HEK293 (cell line): ENCODE measurements around the gene CDC42SE1.
A peak's percentile ranks its signal among the peaks of the same experiment; 100 is the strongest.

Experiments
- CTCF ChIA-PET: fragments of 350-600 bp; formaldehyde crosslinking; extraction: SDS; loops from one replicate; lab custom pipeline; 2021; ENCODE audit warnings: antibody characterized with exemption; lab: Yijun Ruan, JAX
- POLR2A ChIA-PET: fragments of 300-600 bp; formaldehyde crosslinking; extraction: SDS; loops from one replicate; lab custom pipeline; 2020; ENCODE audit warnings: antibody characterized with exemption, inconsistent platforms; lab: Yijun Ruan, JAX
- H3K27ac ChIP-seq: fragments of 200-500 bp; sonication (Bioruptor generic); 2 replicates; pipeline ENCODE4 v1.5.1; 2014; ENCODE audit warnings: low read depth, low read length, control low read depth, inconsistent platforms; ENCODE audit errors: extremely low read depth
- H3K36me3 ChIP-seq, 2 experiments: fragments of 200-500 bp in 1 of 2; sonication (Bioruptor generic) in 1 of 2; 1 replicate in 1 of 2; 2 replicates in 1 of 2; pipeline ENCODE4 v1.5.1; 2014 to 2017; ENCODE audit warnings: inconsistent platforms in 2 of 2, low read length in 2 of 2; ENCODE audit not compliant: control insufficient read depth in 2 of 2, insufficient read depth in 1 of 2
- H3K4me1 ChIP-seq: fragments of 200-500 bp; sonication (Bioruptor generic); 2 replicates; pipeline ENCODE4 v1.5.1; 2014; ENCODE audit warnings: mild to moderate bottlenecking, low read length, inconsistent platforms; ENCODE audit not compliant: control insufficient read depth, insufficient read depth
- H3K4me3 ChIP-seq: 2 replicates; pipeline ENCODE4 v1.5.1; 2011; ENCODE audit warnings: low read depth, mild to moderate bottlenecking, control low read depth, low read length, moderate library complexity
- H3K9me3 ChIP-seq: fragments of 200-500 bp; sonication (Bioruptor generic); 2 replicates; pipeline ENCODE4 v1.5.1; 2014; ENCODE audit warnings: low read depth, low read length, inconsistent platforms; ENCODE audit not compliant: control insufficient read depth, insufficient read depth
- GLIS1 ChIP-seq: fragments of 450-650 bp; formaldehyde crosslinking; IDR thresholded peaks from 2 replicates; pipeline ENCODE4 v1.5.1; 2016; ENCODE audit warnings: missing biosample characterization, missing genetic modification characterization
- GLIS2 ChIP-seq: fragments of 450-650 bp; formaldehyde crosslinking; IDR thresholded peaks from 2 replicates; pipeline ENCODE4 v1.5.1; 2016; ENCODE audit warnings: missing biosample characterization, missing genetic modification characterization
- KLF8 ChIP-seq: fragments of 450-650 bp; formaldehyde crosslinking; IDR thresholded peaks from 2 replicates; pipeline ENCODE4 v1.5.1; 2016; ENCODE audit warnings: missing biosample characterization, missing genetic modification characterization
- KLF9 ChIP-seq: fragments of 450-650 bp; formaldehyde crosslinking; IDR thresholded peaks from 2 replicates; pipeline ENCODE4 v1.5.1; 2016; ENCODE audit warnings: missing biosample characterization, missing genetic modification characterization, low read depth
- PATZ1 ChIP-seq: fragments of 450-650 bp; formaldehyde crosslinking; IDR thresholded peaks from 2 replicates; pipeline ENCODE4 v1.5.1; 2016; ENCODE audit warnings: missing biosample characterization, missing genetic modification characterization
- SP2 ChIP-seq: fragments of 450-650 bp; formaldehyde crosslinking; IDR thresholded peaks from 2 replicates; pipeline ENCODE4 v1.5.1; 2016; ENCODE audit warnings: missing biosample characterization, missing genetic modification characterization
- ZBTB10 ChIP-seq: fragments of 450-650 bp; formaldehyde crosslinking; IDR thresholded peaks from 2 replicates; pipeline ENCODE4 v1.5.1; 2016; ENCODE audit warnings: missing biosample characterization, missing genetic modification characterization
- ZBTB20 ChIP-seq: fragments of 450-650 bp; formaldehyde crosslinking; IDR thresholded peaks from 2 replicates; pipeline ENCODE4 v1.5.1; 2016; ENCODE audit warnings: missing biosample characterization, missing genetic modification characterization
- ZBTB48 ChIP-seq: fragments of 450-650 bp; formaldehyde crosslinking; IDR thresholded peaks from 2 replicates; pipeline ENCODE4 v1.5.1; 2016; ENCODE audit warnings: missing biosample characterization, missing genetic modification characterization
- ZFP69B ChIP-seq: fragments of 450-650 bp; formaldehyde crosslinking; IDR thresholded peaks from 2 replicates; pipeline ENCODE4 v1.5.1; 2016; ENCODE audit warnings: missing biosample characterization, missing genetic modification characterization
- ZNF341 ChIP-seq: fragments of 450-650 bp; formaldehyde crosslinking; IDR thresholded peaks from 2 replicates; pipeline ENCODE4; 2016; ENCODE audit warnings: low read depth, missing biosample characterization, missing genetic modification characterization
- ZNF580 ChIP-seq: fragments of 450-650 bp; formaldehyde crosslinking; IDR thresholded peaks from 2 replicates; pipeline ENCODE4 v1.5.1; 2016; ENCODE audit warnings: missing biosample characterization, missing genetic modification characterization
- ZNF707 ChIP-seq: fragments of 450-650 bp; formaldehyde crosslinking; IDR thresholded peaks from 2 replicates; pipeline ENCODE4 v1.5.1; 2016; ENCODE audit warnings: missing biosample characterization, missing genetic modification characterization
- ZNF785 ChIP-seq: fragments of 450-650 bp; formaldehyde crosslinking; IDR thresholded peaks from 2 replicates; pipeline ENCODE4 v1.5.1; 2016; ENCODE audit warnings: missing biosample characterization, missing genetic modification characterization
- TF ChIP-seq, protein P1 (sequence below): fragments of 450-650 bp; formaldehyde crosslinking; IDR thresholded peaks from 2 replicates; pipeline ENCODE4 v1.5.1; 2016; ENCODE audit warnings: missing biosample characterization, missing genetic modification characterization
- TF ChIP-seq, protein P2 (sequence below): fragments of 450-650 bp; formaldehyde crosslinking; IDR thresholded peaks from 2 replicates; pipeline ENCODE4 v1.5.1; 2017; ENCODE audit warnings: missing biosample characterization, missing genetic modification characterization
- TF ChIP-seq, protein P3 (sequence below): fragments of 450-650 bp; formaldehyde crosslinking; IDR thresholded peaks from 2 replicates; pipeline ENCODE4 v1.5.1; 2016; ENCODE audit warnings: missing biosample characterization, missing genetic modification characterization
- TF ChIP-seq, protein P4 (sequence below): fragments of 450-650 bp; formaldehyde crosslinking; IDR thresholded peaks from 2 replicates; pipeline ENCODE4 v1.5.1; 2016; ENCODE audit warnings: missing biosample characterization, missing genetic modification characterization
- TF ChIP-seq, protein P5 (sequence below): fragments of 450-650 bp; formaldehyde crosslinking; optimal IDR thresholded peaks from 2 replicates; pipeline ENCODE3; 2016; ENCODE audit warnings: missing biosample characterization, mild to moderate bottlenecking, missing genetic modification characterization

The CDC42SE1 gene

DNA sequence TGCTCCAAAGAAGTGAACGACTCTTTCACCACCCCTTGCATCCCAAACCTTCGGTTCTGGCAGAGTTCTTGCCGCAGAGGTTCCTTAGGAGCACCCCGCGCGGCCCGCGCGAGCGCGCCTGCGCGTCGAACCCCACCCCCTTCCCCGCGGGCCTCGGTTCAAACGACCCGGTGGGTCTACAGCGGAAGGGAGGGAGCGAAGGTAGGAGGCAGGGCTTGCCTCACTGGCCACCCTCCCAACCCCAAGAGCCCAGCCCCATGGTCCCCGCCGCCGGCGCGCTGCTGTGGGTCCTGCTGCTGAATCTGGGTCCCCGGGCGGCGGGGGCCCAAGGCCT lies 11.9 kb downstream of the CDC42SE1 start, which contains the start of gene C1orf56:
Gene C1orf56, plus strand, starts transcription at position 161 of the 334 bp plus-strand sequence. Its CDS starts 97 bp downstream, at position 258.
- peak within 1 kb of the TSS; percentile 52 for H3K4me3 ChIP-seq
- peak within 1 kb of the TSS; percentile 81 for H3K27ac ChIP-seq
- no peaks in the 10 kb centered on the region for H3K4me1 ChIP-seq
- POLR2A ChIA-PET: interaction anchor here (1.2 to 2.4 kb wide), 6 partner anchors 9 to 42 kb away, joined by 3 to 17 read pairs (median 8); partner anchors contain the start of genes CDC42SE1, MINDY1 and MLLT11
- H3K36me3 ChIP-seq: peaks cover 0 to 28% of the 10 kb centered on the region in 2 experiments; a peak in 2 of 3 replicates
- CTCF ChIA-PET: interaction anchor here (0.6 to 2.0 kb wide), 7 partner anchors 8 to 110 kb away, joined by 3 to 15 read pairs (median 4); partner anchors contain the start of genes CDC42SE1 and MLLT11
- no peaks in the 10 kb centered on the region for H3K9me3 ChIP-seq
- TF ChIP-seq ZBTB48 (tag by site-specific recombination): peak; percentile 48; the same call in 1 of the 2 replicates
- TF ChIP-seq ZFP69B (tag by site-specific recombination): no peak; the same call in 1 of the 2 replicates
- peak; percentile 89; the same call in 1 of the 2 replicates for TF ChIP-seq PATZ1 (tag by site-specific recombination)
- TF ChIP-seq ZNF580 (tag by site-specific recombination): 0 out of 2 replicates have a peak, but pooled peaks have one; percentile 40
- TF ChIP-seq, protein P1, sequence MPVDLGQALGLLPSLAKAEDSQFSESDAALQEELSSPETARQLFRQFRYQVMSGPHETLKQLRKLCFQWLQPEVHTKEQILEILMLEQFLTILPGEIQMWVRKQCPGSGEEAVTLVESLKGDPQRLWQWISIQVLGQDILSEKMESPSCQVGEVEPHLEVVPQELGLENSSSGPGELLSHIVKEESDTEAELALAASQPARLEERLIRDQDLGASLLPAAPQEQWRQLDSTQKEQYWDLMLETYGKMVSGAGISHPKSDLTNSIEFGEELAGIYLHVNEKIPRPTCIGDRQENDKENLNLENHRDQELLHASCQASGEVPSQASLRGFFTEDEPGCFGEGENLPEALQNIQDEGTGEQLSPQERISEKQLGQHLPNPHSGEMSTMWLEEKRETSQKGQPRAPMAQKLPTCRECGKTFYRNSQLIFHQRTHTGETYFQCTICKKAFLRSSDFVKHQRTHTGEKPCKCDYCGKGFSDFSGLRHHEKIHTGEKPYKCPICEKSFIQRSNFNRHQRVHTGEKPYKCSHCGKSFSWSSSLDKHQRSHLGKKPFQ (tag by site-specific recombination): no peak
- TF ChIP-seq, protein P2, sequence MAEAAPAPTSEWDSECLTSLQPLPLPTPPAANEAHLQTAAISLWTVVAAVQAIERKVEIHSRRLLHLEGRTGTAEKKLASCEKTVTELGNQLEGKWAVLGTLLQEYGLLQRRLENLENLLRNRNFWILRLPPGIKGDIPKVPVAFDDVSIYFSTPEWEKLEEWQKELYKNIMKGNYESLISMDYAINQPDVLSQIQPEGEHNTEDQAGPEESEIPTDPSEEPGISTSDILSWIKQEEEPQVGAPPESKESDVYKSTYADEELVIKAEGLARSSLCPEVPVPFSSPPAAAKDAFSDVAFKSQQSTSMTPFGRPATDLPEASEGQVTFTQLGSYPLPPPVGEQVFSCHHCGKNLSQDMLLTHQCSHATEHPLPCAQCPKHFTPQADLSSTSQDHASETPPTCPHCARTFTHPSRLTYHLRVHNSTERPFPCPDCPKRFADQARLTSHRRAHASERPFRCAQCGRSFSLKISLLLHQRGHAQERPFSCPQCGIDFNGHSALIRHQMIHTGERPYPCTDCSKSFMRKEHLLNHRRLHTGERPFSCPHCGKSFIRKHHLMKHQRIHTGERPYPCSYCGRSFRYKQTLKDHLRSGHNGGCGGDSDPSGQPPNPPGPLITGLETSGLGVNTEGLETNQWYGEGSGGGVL (tag by site-specific recombination): peak; percentile 25; the same call in 1 of the 2 replicates
- TF ChIP-seq ZBTB10: peak; percentile 37; the same call in 1 of the 2 replicates
- TF ChIP-seq, protein P3, sequence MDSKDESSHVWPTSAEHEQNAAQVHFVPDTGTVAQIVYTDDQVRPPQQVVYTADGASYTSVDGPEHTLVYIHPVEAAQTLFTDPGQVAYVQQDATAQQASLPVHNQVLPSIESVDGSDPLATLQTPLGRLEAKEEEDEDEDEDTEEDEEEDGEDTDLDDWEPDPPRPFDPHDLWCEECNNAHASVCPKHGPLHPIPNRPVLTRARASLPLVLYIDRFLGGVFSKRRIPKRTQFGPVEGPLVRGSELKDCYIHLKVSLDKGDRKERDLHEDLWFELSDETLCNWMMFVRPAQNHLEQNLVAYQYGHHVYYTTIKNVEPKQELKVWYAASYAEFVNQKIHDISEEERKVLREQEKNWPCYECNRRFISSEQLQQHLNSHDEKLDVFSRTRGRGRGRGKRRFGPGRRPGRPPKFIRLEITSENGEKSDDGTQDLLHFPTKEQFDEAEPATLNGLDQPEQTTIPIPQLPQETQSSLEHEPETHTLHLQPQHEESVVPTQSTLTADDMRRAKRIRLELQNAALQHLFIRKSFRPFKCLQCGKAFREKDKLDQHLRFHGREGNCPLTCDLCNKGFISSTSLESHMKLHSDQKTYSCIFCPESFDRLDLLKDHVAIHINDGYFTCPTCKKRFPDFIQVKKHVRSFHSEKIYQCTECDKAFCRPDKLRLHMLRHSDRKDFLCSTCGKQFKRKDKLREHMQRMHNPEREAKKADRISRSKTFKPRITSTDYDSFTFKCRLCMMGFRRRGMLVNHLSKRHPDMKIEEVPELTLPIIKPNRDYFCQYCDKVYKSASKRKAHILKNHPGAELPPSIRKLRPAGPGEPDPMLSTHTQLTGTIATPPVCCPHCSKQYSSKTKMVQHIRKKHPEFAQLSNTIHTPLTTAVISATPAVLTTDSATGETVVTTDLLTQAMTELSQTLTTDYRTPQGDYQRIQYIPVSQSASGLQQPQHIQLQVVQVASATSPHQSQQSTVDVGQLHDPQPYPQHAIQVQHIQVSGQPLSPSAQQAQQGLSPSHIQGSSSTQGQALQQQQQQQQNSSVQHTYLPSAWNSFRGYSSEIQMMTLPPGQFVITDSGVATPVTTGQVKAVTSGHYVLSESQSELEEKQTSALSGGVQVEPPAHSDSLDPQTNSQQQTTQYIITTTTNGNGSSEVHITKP (tag by site-specific recombination): 0 out of 2 replicates have a peak, but pooled peaks have one; percentile 17
- peak; percentile 83 for TF ChIP-seq GLIS1 (tag by site-specific recombination)
- TF ChIP-seq, protein P4, sequence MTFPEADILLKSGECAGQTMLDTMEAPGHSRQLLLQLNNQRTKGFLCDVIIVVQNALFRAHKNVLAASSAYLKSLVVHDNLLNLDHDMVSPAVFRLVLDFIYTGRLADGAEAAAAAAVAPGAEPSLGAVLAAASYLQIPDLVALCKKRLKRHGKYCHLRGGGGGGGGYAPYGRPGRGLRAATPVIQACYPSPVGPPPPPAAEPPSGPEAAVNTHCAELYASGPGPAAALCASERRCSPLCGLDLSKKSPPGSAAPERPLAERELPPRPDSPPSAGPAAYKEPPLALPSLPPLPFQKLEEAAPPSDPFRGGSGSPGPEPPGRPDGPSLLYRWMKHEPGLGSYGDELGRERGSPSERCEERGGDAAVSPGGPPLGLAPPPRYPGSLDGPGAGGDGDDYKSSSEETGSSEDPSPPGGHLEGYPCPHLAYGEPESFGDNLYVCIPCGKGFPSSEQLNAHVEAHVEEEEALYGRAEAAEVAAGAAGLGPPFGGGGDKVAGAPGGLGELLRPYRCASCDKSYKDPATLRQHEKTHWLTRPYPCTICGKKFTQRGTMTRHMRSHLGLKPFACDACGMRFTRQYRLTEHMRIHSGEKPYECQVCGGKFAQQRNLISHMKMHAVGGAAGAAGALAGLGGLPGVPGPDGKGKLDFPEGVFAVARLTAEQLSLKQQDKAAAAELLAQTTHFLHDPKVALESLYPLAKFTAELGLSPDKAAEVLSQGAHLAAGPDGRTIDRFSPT (tag by site-specific recombination): no peak
- TF ChIP-seq ZNF785: no peak
- peak; percentile 88 for TF ChIP-seq GLIS2 (tag by site-specific recombination)
- TF ChIP-seq ZBTB20: no peak; the same call in 1 of the 2 replicates
- TF ChIP-seq ZNF707 (tag by site-specific recombination): no peak
- peak; percentile 64 for TF ChIP-seq SP2 (tag by site-specific recombination)
- TF ChIP-seq KLF9 (tag by site-specific recombination): peak; percentile 67; the same call in 1 of the 2 replicates
- peak; percentile 36; the same call in 1 of the 2 replicates for TF ChIP-seq KLF8 (tag by site-specific recombination)
- TF ChIP-seq, protein P5, sequence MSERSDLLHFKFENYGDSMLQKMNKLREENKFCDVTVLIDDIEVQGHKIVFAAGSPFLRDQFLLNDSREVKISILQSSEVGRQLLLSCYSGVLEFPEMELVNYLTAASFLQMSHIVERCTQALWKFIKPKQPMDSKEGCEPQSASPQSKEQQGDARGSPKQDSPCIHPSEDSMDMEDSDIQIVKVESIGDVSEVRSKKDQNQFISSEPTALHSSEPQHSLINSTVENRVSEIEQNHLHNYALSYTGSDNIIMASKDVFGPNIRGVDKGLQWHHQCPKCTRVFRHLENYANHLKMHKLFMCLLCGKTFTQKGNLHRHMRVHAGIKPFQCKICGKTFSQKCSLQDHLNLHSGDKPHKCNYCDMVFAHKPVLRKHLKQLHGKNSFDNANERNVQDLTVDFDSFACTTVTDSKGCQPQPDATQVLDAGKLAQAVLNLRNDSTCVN (tag by site-specific recombination): peak; percentile 67
- TF ChIP-seq ZNF341 (tag by site-specific recombination): peak; percentile 27; the same call in 1 of the 2 replicates
